SK-N-SH treated with all-trans-retinoic acid at 6 μM for 48 hours (cell line): ENCODE data around the gene KLRC2.
"Not testable (repeated sequence)": the region's sequence is repeated elsewhere in the genome, so short reads cannot be mapped to it uniquely, and the experiment has no call there.

Source experiments
- BACH2 ChIP-seq: fragments of 250-450 bp; sonication (Bioruptor Pico); IDR thresholded peaks from 2 replicates; pipeline ENCODE4 v1.9.0; 2021; ENCODE audit warnings: mild to moderate bottlenecking, borderline replicate concordance
- CSDC2 ChIP-seq: fragments of 250-450 bp; sonication (Bioruptor Pico); IDR thresholded peaks from 2 replicates; pipeline ENCODE4 v1.5.0; 2020; ENCODE audit warnings: mild to moderate bottlenecking, moderate library complexity
- RARB ChIP-seq: fragments of 250-450 bp; sonication (Bioruptor Pico); IDR thresholded peaks from 2 replicates; pipeline ENCODE4 v1.8.0; 2021; ENCODE audit warnings: mild to moderate bottlenecking, moderate library complexity
- TOX ChIP-seq: fragments of 250-450 bp; sonication (Bioruptor Pico); IDR thresholded peaks from 2 replicates; pipeline ENCODE4 v1.8.0; 2021; ENCODE audit warnings: mild to moderate bottlenecking, moderate library complexity, borderline replicate concordance
- TF ChIP-seq, protein P1 (sequence below): fragments of 250-450 bp; sonication (Bioruptor Pico); IDR thresholded peaks from 2 replicates; pipeline ENCODE4 v1.5.1; 2020; ENCODE audit warnings: low read depth, mild to moderate bottlenecking, moderate library complexity
- TF ChIP-seq, protein P2 (sequence below): fragments of 250-450 bp; sonication (Bioruptor Pico); IDR thresholded peaks from 2 replicates; pipeline ENCODE4 v1.8.0; 2021; ENCODE audit warnings: low read depth, mild to moderate bottlenecking, moderate library complexity, borderline replicate concordance

DNA sequence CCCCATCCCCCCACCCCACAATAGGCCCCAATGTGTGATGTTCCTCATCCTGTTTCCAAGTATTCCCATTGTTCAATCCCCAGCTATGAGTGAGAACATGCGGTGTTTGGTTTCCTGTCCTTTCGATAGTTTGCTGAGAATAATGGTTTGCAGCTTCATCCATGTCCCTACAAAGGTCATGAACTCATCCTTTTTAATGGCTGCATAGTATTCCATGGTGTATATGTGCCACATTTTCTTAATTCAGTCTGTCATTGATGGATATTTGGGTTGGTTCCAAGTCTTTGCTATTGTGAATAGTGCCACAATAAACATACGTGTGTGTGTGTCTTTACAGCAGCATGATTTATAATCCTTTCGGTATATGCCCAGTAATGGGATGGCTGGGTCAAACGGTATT lies 37.0 kb upstream of the KLRC2 start:
- not testable (repeated sequence) for TF ChIP-seq RARB (CRISPR knock-in tag); TOX (CRISPR knock-in tag); BACH2 (CRISPR knock-in tag); CSDC2
- TF ChIP-seq, protein P1, sequence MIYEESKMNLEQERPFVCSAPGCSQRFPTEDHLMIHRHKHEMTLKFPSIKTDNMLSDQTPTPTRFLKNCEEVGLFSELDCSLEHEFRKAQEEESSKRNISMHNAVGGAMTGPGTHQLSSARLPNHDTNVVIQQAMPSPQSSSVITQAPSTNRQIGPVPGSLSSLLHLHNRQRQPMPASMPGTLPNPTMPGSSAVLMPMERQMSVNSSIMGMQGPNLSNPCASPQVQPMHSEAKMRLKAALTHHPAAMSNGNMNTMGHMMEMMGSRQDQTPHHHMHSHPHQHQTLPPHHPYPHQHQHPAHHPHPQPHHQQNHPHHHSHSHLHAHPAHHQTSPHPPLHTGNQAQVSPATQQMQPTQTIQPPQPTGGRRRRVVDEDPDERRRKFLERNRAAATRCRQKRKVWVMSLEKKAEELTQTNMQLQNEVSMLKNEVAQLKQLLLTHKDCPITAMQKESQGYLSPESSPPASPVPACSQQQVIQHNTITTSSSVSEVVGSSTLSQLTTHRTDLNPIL (CRISPR knock-in tag): not testable (repeated sequence)
- TF ChIP-seq, protein P2, sequence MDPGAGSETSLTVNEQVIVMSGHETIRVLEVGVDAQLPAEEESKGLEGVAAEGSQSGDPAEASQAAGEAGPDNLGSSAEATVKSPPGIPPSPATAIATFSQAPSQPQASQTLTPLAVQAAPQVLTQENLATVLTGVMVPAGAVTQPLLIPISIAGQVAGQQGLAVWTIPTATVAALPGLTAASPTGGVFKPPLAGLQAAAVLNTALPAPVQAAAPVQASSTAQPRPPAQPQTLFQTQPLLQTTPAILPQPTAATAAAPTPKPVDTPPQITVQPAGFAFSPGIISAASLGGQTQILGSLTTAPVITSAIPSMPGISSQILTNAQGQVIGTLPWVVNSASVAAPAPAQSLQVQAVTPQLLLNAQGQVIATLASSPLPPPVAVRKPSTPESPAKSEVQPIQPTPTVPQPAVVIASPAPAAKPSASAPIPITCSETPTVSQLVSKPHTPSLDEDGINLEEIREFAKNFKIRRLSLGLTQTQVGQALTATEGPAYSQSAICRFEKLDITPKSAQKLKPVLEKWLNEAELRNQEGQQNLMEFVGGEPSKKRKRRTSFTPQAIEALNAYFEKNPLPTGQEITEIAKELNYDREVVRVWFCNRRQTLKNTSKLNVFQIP (CRISPR knock-in tag): not testable (repeated sequence)
